GM19468 (cell line): Measurements from ENCODE around the gene C22orf31.

Experiments used
- ATAC-seq: cut with Tn5 transposase; IDR thresholded peaks from one replicate; pipeline ENCODE4 v1.9.1; 2021; ENCODE audit warnings: mild to moderate bottlenecking, moderate library complexity, moderate number of reproducible peaks; ENCODE audit not compliant: unreplicated experiment; ENCODE audit errors: extremely low read depth

Gene C22orf31

DNA sequence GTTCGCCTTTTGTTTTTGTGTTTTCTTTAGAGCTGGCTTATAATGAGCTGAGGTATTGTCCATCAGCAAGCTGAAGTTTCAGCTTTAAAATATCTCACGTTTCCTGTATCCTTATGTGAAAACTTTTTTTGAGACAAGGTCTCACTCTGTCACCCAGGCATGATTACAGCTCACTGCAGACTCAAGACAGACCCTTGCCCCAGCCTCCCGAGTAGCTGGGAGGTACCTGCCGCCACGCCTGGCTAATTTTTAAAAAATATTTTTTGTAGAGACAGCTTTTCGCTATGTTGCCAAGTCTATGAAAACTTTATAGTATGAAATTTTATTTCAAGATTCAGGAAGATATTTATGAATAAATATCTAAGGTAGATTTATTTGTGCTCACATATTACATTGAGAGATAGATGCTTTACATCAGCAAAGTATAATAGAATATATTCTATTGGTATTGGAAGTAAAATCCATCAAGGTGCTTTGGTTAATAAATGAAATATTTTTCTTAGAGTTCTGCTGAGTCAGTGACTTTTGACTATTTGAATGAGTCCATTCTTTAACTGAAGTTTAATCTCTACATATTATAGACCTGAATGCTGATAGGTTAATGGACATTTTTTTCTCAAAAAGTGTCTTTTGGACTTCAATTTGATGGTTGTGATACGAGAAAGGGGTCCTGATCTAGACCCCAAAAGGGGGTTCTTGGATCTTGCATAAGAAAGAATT lies 21.4 kb upstream of the C22orf31 start:
- no peak for ATAC-seq

DNA sequence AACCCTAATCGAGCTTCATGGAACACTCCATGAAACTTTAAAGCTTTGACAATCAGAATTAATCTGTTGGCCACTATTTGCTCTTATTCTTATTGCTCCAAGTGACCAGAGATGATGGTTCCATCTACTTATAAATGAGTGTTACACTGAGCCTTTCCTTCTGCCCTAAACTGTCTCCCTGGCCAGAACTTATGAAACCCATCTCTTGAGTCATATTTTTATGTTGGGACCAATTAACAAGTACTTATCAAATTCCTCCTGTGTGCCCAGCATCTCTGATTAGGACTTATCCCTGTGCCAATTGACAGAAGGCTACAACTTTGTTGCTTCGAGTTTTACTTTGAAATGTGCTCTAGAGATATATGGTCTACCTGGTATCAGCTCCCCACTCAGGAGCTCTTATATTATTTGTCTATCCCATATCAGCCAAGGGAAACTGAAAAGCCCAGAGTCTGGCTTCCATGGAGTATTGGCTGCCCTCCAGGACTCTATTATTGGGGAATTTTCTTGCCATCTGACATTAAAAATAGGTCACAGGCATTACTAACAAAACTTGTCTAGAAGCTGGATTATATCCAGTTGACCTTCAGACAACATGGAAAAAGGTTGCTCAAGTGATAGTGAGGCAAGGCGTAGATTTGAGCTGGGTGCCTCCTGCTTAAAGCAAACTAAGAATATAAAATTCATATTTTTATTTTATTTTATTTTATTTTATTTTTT lies 20.0 kb upstream of the C22orf31 start:
- no peak for ATAC-seq

GRCh38 chr22:29080106-29080975 lies 18.7 kb upstream of the C22orf31 start:
- no peak for ATAC-seq

DNA sequence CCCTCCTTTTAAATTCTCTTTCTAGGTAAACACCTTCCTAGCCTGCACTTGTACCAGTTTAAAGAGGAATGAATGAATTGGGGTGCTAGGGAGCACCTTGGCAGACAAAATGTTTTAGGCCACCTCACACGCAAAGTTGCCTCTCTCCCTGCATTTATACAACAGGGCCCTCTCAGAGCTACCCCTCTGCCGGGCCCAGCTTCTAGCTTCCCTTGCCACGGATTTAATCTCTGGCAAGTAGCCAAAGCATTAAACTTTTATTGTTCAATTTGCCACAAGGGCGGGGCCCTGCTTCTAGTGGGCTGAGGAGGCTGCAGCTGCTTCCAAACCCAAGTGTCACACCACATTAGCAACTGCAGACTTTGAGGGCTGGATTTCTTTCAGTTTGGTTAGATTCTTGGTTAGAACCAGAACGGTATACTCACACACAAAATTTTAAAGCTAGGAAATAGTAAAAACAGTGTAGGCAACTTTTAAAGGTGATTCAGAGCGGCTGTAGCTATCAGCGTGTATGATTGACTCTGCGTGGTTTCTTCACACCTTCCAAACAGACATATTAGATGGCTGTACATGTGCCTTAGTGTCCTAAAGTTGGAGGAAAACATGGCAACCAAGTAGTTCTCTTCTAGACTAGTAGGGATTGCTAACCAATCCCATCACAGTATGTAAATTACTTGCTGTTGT lies 17.7 kb upstream of the C22orf31 start:
- ATAC-seq = no peak

GRCh38 chr22:29078869-29079207 lies 17.2 kb upstream of the C22orf31 start:
- no peak for ATAC-seq

DNA sequence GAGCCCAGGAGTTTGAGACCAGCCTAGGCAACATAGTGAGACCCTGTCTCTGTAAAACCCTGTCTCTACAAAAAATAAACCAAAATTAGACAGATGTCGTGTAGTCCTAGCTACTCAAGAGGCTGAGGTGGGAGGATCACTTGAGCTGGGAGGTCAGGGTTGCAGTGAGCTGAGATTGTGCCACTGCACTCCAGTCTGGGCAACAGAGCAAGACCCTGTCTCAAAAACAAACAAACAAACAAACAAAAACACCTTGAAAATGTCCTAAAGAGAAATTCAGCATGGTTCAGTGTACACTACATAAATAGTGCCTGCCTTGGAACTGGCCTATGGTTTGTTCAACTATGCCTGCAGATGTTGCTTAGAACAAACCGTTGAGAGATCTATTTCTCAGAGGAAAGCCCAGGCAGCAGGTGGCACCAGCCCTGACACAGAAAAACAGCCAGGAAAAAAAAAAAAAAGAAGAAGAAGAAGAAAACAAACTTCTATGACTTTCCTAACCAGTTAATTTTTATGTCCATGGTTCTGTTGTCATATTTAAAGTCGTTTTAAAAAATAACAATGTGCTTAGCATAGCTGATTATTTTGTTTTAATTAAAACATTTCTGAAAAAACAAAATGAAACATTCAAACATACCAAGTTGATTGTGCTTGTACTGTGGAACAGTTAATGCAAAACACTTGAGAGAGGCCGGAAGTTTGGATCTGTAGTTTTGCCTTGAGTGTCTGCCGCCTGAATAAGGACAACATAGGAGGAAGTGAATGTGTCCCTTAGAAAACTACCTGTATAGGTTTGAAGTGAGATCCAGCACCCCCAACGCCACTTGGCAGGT lies 16.6 kb upstream of the C22orf31 start:
- ATAC-seq = no peak

DNA sequence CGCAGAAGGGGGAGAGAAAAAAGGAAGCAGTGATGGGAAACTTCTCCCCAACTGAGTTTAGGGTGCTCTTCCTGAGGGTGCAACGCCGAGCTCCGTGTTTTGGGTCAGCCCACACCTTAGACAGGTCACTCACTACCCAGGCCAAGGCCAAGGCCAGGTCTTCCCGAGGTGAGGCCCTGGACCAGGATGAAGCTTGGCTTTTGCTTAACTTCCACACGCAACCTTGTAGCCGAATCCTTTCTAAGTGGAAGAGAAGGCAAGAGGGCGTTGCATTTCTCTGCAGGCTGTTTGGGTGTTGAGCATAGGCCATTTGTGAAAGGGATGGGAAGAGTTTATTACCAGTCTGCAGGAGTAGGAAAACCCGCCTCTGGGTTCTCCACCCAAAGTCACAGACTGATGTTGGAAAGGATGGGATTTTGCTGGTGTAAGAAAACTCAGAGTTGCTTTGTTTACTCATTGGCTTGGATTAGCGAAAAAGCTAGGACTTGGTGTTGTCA lies 12.7 kb upstream of the C22orf31 start:
- ATAC-seq = no peak

DNA sequence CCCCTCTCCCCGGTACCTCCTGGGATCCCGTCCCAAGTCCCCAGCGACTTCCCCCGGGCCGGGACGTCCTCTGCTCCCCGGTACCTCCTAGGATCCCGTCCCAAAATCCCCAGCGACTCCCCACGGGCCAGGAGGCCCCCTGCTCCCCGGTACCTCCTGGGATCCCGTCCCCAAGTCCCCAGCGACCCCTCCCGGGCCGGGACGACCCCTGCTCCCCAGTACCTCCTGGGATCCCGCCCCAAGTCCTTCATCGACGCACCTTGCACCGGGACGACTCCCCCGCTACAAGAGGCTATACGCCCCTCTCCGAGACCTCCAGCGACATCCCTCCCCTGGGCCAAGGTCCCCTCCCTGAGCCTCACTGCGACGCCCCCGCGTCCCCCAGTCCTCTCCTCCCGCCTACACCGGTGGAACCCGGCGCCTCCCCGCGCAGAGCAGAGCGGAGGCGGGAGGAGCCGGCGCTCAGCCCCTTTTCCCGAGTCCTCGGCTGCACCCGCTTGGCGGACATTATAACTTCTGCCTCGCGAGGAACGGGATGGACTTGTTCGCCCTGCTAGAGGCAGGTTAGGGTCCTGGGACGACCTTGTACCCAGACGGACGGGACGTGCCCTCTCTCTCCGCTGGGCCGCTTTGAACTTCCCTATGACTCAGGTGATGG lies 12.1 kb upstream of the C22orf31 start:
- ATAC-seq = no peak

- ATAC-seq = no peak
These were observed 11.5 kb upstream of the C22orf31 start, which contains the start of gene KREMEN1 for GRCh38 chr22:29072979-29073617. KREMEN1 (plus strand) TSS chr22:29073035; CDS start chr22:29073131, 96 bp downstream.

DNA sequence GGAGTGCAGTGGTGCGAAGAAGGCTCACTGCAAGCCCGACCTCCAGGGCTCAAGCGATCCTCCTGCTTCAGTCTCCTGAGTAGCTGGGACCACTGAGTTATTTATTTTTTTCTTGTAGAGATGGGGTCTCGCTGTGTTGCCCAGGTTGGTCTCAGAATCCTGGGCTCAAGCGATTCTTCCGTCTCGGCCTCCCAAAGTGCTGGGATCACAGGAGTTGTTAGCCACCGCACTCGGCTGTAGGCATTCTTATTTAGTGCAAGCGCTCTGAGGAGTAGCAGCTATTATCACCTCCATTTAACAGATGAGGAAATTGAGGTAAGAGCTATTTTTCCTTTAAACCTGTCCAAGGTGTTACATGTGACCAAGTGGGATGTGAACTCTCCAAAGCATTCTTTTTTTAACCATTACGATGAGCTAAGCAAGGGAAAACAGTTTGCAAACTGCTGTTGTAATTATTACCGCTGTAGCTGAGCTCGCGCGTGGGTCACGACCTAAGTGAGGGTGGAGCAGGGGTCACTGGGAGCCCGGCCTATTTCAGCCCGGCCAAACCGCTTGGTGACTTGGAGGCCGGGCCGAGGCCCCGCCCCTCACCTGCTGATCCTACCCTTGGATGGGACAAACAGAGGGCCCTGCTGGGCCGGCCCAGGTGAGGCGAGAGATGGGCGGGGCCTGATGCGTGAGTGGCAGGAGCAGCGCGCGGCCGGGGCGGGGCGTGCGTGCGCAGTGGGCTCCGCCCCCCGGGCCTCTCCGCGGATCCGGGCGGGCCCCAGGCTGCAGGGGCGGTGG lies 10.8 kb upstream of the C22orf31 start:
- no peak for ATAC-seq

- no peak for ATAC-seq
These were observed 9.8 kb upstream of the C22orf31 start for GRCh38 chr22:29071261-29072045.

DNA sequence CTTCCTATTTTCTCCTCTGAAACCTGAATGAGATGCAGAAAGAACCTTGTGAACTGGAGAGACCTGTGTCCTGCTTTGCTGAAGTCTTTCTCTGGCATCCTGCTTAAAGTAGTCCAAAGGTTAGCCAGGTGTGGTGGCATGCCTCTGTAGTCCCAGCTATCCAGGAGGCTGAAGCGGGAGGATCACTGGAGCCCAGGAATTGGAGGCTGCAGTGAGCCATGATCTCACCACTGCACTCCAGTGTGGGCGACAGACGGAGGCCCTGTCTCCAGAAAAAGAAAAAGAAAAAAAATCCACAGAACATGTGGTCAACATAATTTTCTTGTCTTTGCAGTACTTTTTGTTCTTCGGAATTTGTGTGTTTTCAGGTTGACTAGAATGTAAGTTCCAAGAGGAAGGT lies 8.9 kb upstream of the C22orf31 start:
- ATAC-seq = no peak

DNA sequence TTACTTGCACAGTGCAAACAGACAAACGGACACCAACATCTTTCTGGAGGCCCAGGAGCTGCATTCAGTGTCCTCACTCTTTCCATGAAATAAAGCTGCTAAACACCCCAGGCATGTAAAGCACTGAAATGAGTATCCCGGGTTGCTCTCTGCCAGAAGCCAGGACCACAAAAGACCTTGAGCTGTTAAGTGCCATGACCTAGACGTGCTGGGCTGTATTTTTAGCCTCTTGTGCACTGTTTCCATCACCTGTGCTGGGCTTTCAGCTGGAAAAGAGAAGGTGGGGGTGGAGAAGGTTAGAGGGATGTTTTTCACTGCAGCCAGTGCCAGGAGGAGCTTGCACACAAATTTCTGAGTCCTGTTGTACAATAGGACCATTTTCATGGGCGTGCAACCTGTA lies 7.8 kb upstream of the C22orf31 start:
- ATAC-seq = no peak

DNA sequence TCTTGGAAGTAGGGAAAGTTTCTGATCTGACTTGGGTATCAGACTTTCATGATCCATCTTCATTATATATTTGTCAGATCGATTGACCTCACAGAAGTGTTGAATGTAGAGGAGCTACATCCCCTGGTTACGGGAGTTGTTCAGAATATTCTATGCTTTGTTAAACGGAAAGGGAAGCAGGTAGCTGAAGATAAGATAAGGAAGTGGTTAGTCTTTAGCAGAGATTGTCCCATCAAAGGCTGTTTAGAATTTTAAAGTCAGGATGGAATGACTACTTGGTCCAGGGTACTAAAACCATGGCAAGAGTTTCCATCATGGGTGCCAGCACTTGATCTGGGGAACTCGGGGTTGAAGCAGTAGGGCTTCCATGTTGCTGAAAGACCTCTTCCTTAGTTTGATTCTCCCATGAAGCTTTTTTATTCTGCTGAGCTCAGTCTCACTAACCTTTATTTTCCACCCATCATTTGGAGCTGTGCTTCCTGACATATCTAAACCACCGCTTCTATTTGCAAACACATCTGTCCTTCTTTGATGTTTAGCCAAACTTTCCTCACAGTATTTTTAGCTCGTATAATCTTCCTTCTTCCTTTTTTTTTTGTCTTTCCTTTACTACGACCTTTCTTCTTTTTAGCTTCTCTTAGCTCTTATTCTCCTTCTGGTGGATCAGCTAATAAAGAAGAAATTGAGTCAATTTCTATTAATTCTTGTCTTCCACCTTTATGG lies 4.0 kb upstream of the C22orf31 start:
- no peak for ATAC-seq

GRCh38 chr22:29062286-29062821 lies 723 bp upstream of the C22orf31 start:
- no peak for ATAC-seq

DNA sequence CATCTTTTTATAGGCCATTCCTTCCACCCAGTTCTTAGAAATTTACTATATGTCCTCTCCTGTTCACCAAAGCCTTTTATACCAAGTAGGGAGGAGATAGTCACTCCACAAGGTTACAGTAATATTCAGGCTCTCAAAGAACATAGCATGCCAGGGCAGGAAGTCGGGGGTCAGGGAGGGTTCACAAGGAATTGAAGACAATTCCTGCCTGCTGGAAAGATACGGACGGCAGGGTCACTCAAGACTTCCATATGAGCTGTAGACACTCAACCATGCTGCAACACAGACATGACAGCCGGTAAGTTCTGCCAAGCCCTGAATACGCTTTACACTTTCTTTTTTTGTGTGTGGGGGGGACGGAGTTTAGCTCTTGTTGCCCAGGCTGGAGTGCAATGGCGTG lies 700 bp downstream of the C22orf31 start:
- no peak for ATAC-seq
